GM18870 (cell line): ENCODE data around the gene EID2.

Source experiments
- ATAC-seq: cut with Tn5 transposase; IDR thresholded peaks from one replicate; pipeline ENCODE4 v1.9.1; 2021; ENCODE audit warnings: moderate library complexity; ENCODE audit not compliant: unreplicated experiment

EID2 gene

GRCh38 chr19:39539165-39539517 lies 820 bp downstream of the EID2 start:
- no peak for ATAC-seq

DNA sequence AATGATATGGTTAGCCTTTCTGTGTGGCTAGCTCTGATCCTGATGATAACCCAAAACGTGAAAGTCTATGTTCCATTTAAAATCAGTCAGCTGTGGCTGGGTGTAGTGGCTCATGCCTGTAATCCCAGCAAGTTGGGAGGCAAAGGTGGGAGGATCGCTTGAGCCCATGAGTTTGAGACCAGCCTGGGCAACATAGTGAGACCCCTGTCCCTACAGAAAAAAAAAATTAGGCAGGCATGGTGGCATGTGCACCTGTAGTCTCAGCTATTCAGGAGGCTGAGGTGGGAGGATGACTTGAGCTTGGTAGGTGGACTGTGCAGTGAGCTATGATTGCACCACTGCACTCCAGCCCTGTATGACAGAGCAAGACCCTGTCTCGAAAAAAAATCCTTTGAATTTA lies 6.2 kb downstream of the EID2 start:
- ATAC-seq: no peak

DNA sequence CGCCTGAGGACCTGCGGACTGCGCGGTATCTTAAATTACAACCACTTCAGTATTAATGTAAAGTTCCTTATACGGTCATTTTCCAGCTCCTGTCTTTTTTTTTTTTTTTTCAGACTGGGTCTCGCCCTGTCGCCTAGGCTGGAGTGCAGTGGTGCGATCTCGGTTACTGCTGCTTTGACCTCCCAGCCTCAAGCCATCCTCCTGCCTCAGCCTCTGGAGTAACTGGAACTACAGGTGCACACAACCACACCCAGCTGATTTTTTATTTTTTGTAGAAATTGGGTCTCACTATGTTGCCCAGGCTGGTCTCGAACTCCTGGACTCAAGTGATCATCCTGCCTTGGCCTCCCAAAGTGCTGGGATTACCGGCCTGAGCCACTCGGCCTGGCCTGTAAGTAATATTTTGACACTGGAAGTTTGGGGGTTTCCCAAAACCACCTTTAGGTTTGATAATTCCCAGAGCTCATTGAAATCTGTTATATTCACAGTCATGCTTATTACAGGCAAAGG lies 6.9 kb downstream of the EID2 start:
- no peak for ATAC-seq

GRCh38 chr19:39532233-39533002 lies 7.5 kb downstream of the EID2 start, which contains the start of gene EID2B:
EID2B (minus strand) TSS chr19:39532852; CDS start chr19:39532802, 50 bp downstream.
- peak; percentile 91 for ATAC-seq

GRCh38 chr19:39531834-39532232 lies 8.1 kb downstream of the EID2 start:
- ATAC-seq: no peak

DNA sequence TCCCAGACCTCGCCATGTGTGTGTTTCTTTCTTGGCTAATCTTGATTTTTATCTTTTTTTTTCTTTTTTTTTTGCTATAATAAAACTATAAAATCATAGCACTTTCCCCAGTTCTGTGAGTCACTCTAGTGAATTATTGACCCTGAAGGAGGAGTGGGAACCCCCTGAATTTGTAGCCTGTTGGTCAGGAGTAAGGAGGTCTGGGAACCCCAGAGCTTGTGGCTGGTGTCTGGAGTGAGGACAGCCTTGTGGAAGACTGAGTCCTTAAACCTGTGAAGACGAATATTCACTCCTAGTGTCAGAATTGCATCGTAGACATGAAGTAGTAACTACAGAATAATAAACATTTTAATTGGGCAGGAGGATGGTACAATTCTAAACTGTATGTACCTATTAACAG lies 14.8 kb downstream of the EID2 start:
- no peak for ATAC-seq

- no peak for ATAC-seq
Measured at GRCh38 chr19:39524495-39524894, 15.5 kb downstream of the EID2 start.

DNA sequence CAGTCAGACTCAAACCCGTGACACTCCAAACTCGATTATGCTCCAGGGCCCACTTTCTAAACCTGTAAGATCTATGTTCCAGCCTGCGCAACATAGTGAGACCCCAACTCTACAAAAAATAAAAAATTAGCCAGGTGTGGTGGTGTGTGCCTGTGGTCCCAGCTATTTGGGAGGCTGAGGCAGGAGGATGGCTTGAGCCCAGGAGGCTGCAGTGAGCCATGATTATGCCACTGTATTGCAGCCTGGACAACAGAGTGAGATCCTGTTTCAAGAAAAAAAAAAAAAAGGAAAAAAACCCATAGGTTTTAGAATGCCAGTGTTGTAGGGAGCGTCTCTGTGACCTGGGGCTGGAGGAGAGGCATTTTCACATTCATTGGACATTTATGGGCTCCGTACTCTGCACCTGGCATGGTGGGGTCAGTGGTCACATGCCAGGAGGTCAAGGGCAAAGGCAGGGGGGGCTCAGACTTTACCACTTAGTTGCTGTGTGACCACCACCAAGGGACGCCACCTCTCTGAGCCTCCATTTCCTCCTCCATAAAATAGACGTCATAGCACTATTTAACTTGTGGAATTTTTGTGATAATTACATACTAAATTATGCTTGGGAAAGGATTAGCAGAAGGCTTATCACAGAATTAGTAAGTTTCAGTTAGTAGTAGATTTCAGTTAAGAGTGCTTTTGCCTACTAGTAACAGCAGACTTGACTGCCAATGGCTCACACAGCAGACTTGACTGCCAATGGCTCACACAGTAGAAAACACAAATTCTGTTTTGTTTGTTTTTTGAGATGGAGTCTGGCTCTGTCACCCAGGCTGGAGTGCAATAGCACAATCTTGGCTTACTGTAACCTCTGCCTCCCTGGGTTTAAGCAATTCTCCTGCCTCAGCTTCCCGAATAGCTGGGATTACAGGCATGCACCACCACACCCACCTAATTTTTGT lies 19.1 kb downstream of the EID2 start:
- ATAC-seq: no peak

DNA sequence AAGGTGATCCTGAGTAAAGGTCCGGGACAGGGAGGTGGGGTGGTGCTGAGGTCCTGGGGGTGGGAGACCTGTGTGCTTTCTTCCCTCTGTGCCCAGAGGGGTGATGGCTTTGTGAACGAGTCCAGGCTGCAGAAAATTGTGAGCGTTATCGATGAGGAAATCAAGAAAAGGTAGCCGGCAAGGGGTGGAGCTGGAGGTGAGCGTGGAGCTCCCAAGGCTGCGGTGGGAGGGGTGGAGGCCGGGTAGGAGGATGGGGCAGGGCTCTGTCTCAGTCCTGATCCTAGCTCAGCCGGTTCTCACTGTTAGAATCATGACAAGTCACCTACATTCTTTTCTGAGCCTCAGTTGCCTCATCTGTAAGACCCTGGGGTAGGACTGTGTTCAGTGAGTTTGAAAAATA lies 21.0 kb downstream of the EID2 start:
- no peak for ATAC-seq

GRCh38 chr19:39518458-39518857 lies 21.5 kb downstream of the EID2 start:
- ATAC-seq: no peak

DNA sequence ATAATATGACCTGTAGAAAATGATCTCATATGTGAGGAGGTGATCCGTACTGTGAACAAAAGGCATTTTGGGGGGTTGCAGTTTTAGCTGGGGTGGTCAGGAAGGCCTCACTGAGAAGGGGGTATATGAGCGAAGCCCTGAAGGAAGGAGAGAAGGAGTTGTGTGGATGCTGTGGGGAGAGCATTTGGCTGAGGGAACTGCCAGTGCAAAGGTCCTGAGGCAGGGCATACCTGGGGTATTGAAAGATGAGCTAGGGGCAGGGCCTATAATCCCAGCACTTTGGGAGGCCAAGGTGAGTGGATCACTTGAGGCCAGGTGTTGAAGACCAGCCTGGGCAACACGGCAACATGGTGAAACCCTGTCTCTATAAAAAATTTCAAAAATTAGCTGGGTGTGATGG lies 22.5 kb downstream of the EID2 start:
- no peak for ATAC-seq

DNA sequence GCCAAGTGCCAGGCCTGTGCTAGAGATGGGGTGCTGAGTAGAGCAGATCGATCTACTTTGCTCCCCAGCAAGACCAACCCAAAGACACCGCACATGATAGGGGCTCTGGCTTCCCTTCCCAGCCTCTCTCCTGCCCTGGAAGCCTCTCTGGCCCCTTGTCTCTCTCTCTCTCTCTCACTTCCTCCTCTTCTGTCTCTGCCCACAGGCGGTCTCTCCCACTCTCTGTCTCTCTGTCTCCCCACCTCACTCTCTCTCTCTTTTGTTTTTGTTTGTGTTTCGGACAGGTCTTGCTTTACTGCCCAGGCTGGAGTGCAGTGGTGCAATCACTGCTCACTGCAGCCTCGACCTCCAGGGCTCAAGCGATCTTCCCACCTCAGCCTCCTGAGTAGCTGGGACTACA lies 23.7 kb downstream of the EID2 start:
- no peak for ATAC-seq

DNA sequence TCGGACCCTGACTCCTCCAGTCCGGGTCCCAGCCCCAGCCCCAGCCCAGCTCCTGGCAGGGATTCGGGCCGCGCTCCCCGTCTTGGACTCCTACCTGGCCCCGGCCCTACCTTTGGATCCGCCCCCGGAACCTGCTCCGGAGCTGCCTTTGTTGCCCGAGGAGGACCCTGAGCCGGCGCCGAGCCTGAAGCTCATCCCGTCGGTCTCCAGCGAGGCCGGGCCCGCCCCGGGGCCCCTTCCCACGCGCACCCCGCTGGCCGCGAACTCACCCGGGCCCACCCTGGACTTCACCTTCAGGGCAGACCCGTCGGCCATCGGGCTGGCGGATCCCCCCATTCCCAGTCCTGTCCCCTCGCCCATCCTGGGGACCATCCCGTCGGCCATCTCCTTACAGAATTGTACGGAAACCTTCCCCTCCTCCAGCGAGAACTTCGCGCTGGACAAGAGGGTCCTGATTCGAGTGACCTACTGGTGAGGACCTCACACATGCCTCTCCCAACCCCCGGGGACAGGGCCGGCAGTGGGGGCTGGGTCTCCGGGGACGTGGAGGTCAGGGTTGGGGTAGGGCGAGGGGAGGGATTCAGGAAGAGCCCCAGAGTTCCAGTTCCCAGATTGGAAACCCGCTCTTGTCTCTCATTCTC lies 24.3 kb downstream of the EID2 start:
- no peak for ATAC-seq

GRCh38 chr19:39514840-39515550 lies 25.0 kb downstream of the EID2 start, which contains the start of gene SELENOV:
SELENOV (plus strand) TSS chr19:39515139; CDS start chr19:39515213, 74 bp downstream.
- ATAC-seq: no peak

DNA sequence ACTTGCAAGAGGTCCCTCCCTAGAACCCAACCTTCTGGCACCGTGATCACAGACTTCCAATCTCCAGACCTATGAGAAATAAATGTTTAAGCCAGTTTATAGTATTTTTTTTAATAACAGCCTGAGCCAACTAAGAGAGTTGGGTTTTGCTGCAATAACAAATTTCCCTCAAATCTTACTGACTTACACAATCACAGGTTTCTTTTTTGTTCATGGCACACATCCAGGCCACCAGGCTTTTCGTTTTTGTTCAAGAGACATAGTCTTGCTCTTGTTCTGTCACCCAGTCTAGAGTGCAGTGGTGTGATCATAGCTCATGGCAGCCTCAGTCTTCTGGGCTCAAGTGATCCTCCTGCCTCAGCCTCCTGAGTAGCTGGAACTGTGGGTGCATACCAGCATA lies 27.0 kb downstream of the EID2 start:
- no peak for ATAC-seq

- no peak for ATAC-seq
Measured at GRCh38 chr19:39509233-39509632, 30.7 kb downstream of the EID2 start.

GRCh38 chr19:39508629-39509028 lies 31.3 kb downstream of the EID2 start:
- ATAC-seq: no peak

DNA sequence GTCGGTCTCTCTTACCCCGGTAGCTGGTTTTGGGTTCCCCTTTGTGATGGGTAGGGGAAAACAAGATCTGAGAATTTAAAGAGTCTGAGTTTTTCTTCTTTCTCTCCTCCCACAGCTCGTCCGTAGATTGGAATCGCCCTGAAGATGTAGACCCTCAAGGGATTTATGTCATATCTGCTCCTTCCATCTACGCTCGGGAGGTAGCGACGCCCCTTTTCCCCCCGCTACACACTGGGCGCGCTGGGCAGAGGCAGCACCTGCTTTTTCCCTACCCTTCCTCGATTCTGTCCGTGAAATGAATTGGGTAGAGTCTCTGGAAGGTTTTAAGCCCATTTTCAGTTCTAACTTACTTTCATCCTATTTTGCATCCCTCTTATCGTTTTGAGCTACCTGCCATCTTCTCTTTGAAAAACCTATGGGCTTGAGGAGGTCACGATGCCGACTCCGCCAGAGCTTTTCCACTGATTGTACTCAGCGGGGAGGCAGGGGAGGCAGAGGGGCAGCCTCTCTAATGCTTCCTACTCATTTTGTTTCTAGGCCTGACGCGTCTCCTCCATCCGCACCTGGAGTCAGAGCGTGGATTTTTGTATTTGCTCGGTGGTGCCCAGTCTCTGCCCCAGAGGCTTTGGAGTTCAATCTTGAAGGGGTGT lies 32.1 kb downstream of the EID2 start:
- no peak for ATAC-seq

- no peak for ATAC-seq
Measured at GRCh38 chr19:39506944-39507714, 32.8 kb downstream of the EID2 start.
